Naive thymus-derived CD4-positive, alpha-beta T cell (primary cell): Measurements from ENCODE around the gene RLF. TPM values are rescaled to one million over a fixed set of nuclear protein-coding genes. Genes with fewer than 3 reads are reported as not detected.
"Not testable (repeated sequence)": the region's sequence is repeated elsewhere in the genome, so short reads cannot be mapped to it uniquely, and the experiment has no call there.

ENCODE experiments used
- ATAC-seq: fragments of 150-1000 bp; cut with Tn5 transposase; 2 replicates; pipeline ENCODE4 v1.10.0; 2021; ENCODE audit warnings: mild to moderate bottlenecking, moderate library complexity
- CTCF ChIA-PET: fragments of 350-600 bp; sonication (Branson Sonifier 250); formaldehyde crosslinking; loops from one replicate; lab custom pipeline; 2021; ENCODE audit warnings: antibody characterized with exemption; lab: Charles Lee
- POLR2A ChIA-PET: fragments of 350-600 bp; sonication (Branson Sonifier 250); formaldehyde crosslinking; loops from one replicate; lab custom pipeline; 2021; ENCODE audit warnings: antibody characterized with exemption, inconsistent platforms; lab: Charles Lee
- DNase-seq, 9 donors: peaks; one replicate each; pipeline versions ENCODE4 v3.0.0 to v3.0.0-alpha.2; 2020 to 2022; ENCODE audit warnings: mixed read lengths in 1 of 9
- H3K27ac ChIP-seq: one replicate; pipeline ENCODE4 v1.7.0; 2013; ENCODE audit warnings: mild to moderate bottlenecking, low read depth, low read length, moderate library complexity
- H3K27me3 ChIP-seq, 2 donors: one replicate each; pipeline ENCODE4 v1.7.0; 2013; ENCODE audit warnings: low read length in 2 of 2, mild to moderate bottlenecking in 2 of 2, moderate library complexity in 2 of 2; ENCODE audit not compliant: control insufficient read depth in 2 of 2, insufficient read depth in 2 of 2
- H3K36me3 ChIP-seq, 3 experiments: 1 replicate in 2 of 3; 2 replicates in 1 of 3; pipeline ENCODE4 v1.7.0; 2013; ENCODE audit warnings: low read length in 3 of 3, mild to moderate bottlenecking in 3 of 3, moderate library complexity in 1 of 3; ENCODE audit not compliant: insufficient read depth in 3 of 3, control insufficient read depth in 2 of 3
- H3K4me1 ChIP-seq, 2 donors: one replicate each; pipeline ENCODE4 v1.7.0; 2013; ENCODE audit warnings: low read length in 2 of 2, mild to moderate bottlenecking in 2 of 2, moderate library complexity in 1 of 2; ENCODE audit not compliant: control insufficient read depth in 2 of 2, insufficient read depth in 2 of 2
- H3K4me3 ChIP-seq: 2 replicates; pipeline ENCODE4 v1.7.0; 2013; ENCODE audit warnings: mild to moderate bottlenecking, low read length
- H3K9me3 ChIP-seq, 3 experiments: 1 replicate in 2 of 3; 2 replicates in 1 of 3; pipeline ENCODE4 v1.7.0; 2013; ENCODE audit warnings: low read length in 3 of 3; ENCODE audit not compliant: control insufficient read depth in 2 of 3
- H3K27ac Mint-ChIP-seq, 9 donors: one replicate each; pipeline ENCODE4 v1.8.0; 2020 to 2022; ENCODE audit warnings: mixed read lengths in 9 of 9, mild to moderate bottlenecking in 8 of 9, moderate library complexity in 5 of 9, inconsistent platforms in 2 of 9
- H3K27me3 Mint-ChIP-seq, 5 donors: one replicate each; pipeline ENCODE4 v1.8.0; 2021 to 2022; ENCODE audit warnings: mixed read lengths in 5 of 5, mild to moderate bottlenecking in 1 of 5
- H3K36me3 Mint-ChIP-seq, 5 donors: one replicate each; pipeline ENCODE4 v1.8.0; 2020 to 2022; ENCODE audit warnings: mixed read lengths in 5 of 5, mild to moderate bottlenecking in 3 of 5, inconsistent platforms in 1 of 5
- H3K4me1 Mint-ChIP-seq, 7 donors: one replicate each; pipeline ENCODE4 v1.8.0; 2020 to 2022; ENCODE audit warnings: mixed read lengths in 7 of 7, mild to moderate bottlenecking in 3 of 7, inconsistent platforms in 1 of 7
- H3K4me3 Mint-ChIP-seq, 10 donors: one replicate each; pipeline ENCODE4 v1.8.0; 2020 to 2022; ENCODE audit warnings: mild to moderate bottlenecking in 10 of 10, mixed read lengths in 10 of 10, moderate library complexity in 6 of 10, inconsistent platforms in 2 of 10
- H3K9me3 Mint-ChIP-seq, 11 donors: one replicate each; pipeline ENCODE4 v1.8.0; 2020 to 2022; ENCODE audit warnings: mixed read lengths in 11 of 11, mild to moderate bottlenecking in 4 of 11, inconsistent platforms in 1 of 11, moderate library complexity in 1 of 11
- intact Hi-C, 2 donors: fragments of 100-400 bp; cut with micrococcal nuclease; formaldehyde crosslinking; loops; one replicate each; pipeline ENCODE4 v1.15.1; 2023
- polyA plus RNA-seq, 2 donors: library from polyadenylated mRNA; unstranded; fragments of 300-500 nt; fragmentation: Illumina TruSeq; gene quantifications; one replicate each; pipeline ENCODE4 v1.2.3, GENCODE V29; 2021
- total RNA-seq, 6 experiments: library from RNA in 5 of 6; stranded (reverse) in 5 of 6; gene quantifications; 1 replicate in 5 of 6; 2 replicates in 1 of 6; pipeline ENCODE4 v1.2.3 and lab custom pipeline; 2021 to 2026

RLF gene
- total and polyA plus RNA-seq, 7 experiments from 2014 or later = 9.9 to 28.6 (median 21.3) TPM

- POLR2A ChIA-PET = no interaction called here
- H3K4me3 Mint-ChIP-seq = peak overlapping the region in 2 of 10 donors; percentile 7 to 33
- H3K27ac Mint-ChIP-seq = peak overlapping the region in 4 of 9 donors; percentile 1 to 64 (median 36)
- CTCF ChIA-PET = no interaction called here
- H3K36me3 ChIP-seq = peaks cover 4 to 11% (median 5%) of the 10 kb centered on the region in 3 experiments
- peaks cover 9 to 12% of the 10 kb centered on the region in 2 donors for H3K4me1 ChIP-seq
- intact Hi-C loops = no loop called here
- H3K27me3 Mint-ChIP-seq = no peaks in the 10 kb centered on the region
- H3K9me3 ChIP-seq = no peaks in the 10 kb centered on the region
- H3K9me3 Mint-ChIP-seq = peaks cover 0 to 1% (median 0%) of the 10 kb centered on the region in 11 donors
- peak; percentile 75 for ATAC-seq
- H3K27ac ChIP-seq = no peak overlapping the region
- H3K36me3 Mint-ChIP-seq = peaks cover 4 to 19% (median 9%) of the 10 kb centered on the region in 5 donors
- DNase-seq = peak in 1 of 9 donors; percentile 53
- no peaks in the 10 kb centered on the region for H3K27me3 ChIP-seq
- peaks cover 28 to 66% (median 60%) of the 10 kb centered on the region in 7 donors for H3K4me1 Mint-ChIP-seq
- H3K4me3 ChIP-seq = no peak overlapping the region
These were observed 25.0 kb downstream of the RLF start for GRCh38 chr1:40185951-40186864.

- Histone ChIP-seq H3K27ac (no peak overlapping the region), H3K9me3 (no peaks in the 10 kb centered on the region), H3K27me3 (no peaks in the 10 kb centered on the region), H3K4me1 (peaks cover 7 to 9% of the 10 kb centered on the region in 2 donors), H3K4me3 (no peak overlapping the region), H3K36me3 (peaks cover 5 to 19% (median 13%) of the 10 kb centered on the region in 3 experiments)
- DNase-seq = no peak
- intact Hi-C loops = no loop called here
- ATAC-seq = no peak
- peaks cover 4 to 23% (median 9%) of the 10 kb centered on the region in 5 donors for H3K36me3 Mint-ChIP-seq
- peak overlapping the region in 1 of 9 donors; percentile 66 for H3K27ac Mint-ChIP-seq
- ChIA-PET CTCF (no interaction called here), POLR2A (interaction anchor here (0.7 kb wide), 1 partner anchor 14 kb away, joined by 6 read pairs; no protein-coding TSS in a partner anchor)
- H3K4me1 Mint-ChIP-seq = peaks cover 26 to 62% (median 54%) of the 10 kb centered on the region in 7 donors
- peaks cover 0 to 1% (median 0%) of the 10 kb centered on the region in 11 donors for H3K9me3 Mint-ChIP-seq
- H3K27me3 Mint-ChIP-seq = no peaks in the 10 kb centered on the region
- H3K4me3 Mint-ChIP-seq = no peak overlapping the region
These were observed 26.2 kb downstream of the RLF start for GRCh38 chr1:40187399-40187798.

GRCh38 chr1:40194639-40195038 is 33.5 kb downstream of the RLF start:
- CTCF ChIA-PET, H3K4me3 Mint-ChIP-seq, H3K4me3 ChIP-seq, H3K9me3 ChIP-seq, intact Hi-C loops, H3K27ac ChIP-seq, H3K27me3 Mint-ChIP-seq, H3K27me3 ChIP-seq, H3K4me1 ChIP-seq, H3K9me3 Mint-ChIP-seq, ATAC-seq, POLR2A ChIA-PET, DNase-seq, H3K27ac Mint-ChIP-seq: not testable (repeated sequence)
- peaks cover 10 to 34% (median 15%) of the 10 kb centered on the region in 3 experiments for H3K36me3 ChIP-seq
- Mint-ChIP-seq H3K4me1 (peaks cover 5 to 19% (median 11%) of the 10 kb centered on the region in 7 donors), H3K36me3 (peaks cover 4 to 27% (median 19%) of the 10 kb centered on the region in 5 donors)

- no peaks in the 10 kb centered on the region for H3K9me3 Mint-ChIP-seq
- no peak overlapping the region for H3K4me3 Mint-ChIP-seq
- Histone ChIP-seq H3K27ac (no peak overlapping the region), H3K4me3 (no peak overlapping the region), H3K27me3 (no peaks in the 10 kb centered on the region), H3K9me3 (no peaks in the 10 kb centered on the region), H3K4me1 (no peaks in the 10 kb centered on the region), H3K36me3 (peaks cover 7 to 27% (median 10%) of the 10 kb centered on the region in 3 experiments)
- POLR2A ChIA-PET = no interaction called here
- DNase-seq (peak in 1 of 9 donors; percentile 8), ATAC-seq (peak; percentile 37)
- peak overlapping the region in 2 of 9 donors; percentile 20 to 42 for H3K27ac Mint-ChIP-seq
- no peaks in the 10 kb centered on the region for H3K27me3 Mint-ChIP-seq
- intact Hi-C loops = no loop called here
- H3K4me1 Mint-ChIP-seq = peaks cover 0 to 13% (median 7%) of the 10 kb centered on the region in 7 donors
- CTCF ChIA-PET = interaction anchor here (0.6 to 1.2 kb wide), 5 partner anchors 42 to 324 kb away, joined by 3 to 8 read pairs (median 3); no protein-coding TSS in a partner anchor
- H3K36me3 Mint-ChIP-seq = peaks cover 0 to 23% (median 19%) of the 10 kb centered on the region in 5 donors
These were observed 36.5 kb downstream of the RLF start for GRCh38 chr1:40197656-40198055.

GRCh38 chr1:40199126-40199525 is 37.9 kb downstream of the RLF start:
- H3K4me1 Mint-ChIP-seq = peaks cover 0 to 16% (median 4%) of the 10 kb centered on the region in 7 donors
- H3K9me3 ChIP-seq = no peaks in the 10 kb centered on the region
- ChIA-PET POLR2A (no interaction called here), CTCF (no interaction called here)
- no peak overlapping the region for H3K27ac Mint-ChIP-seq
- H3K4me1 ChIP-seq = no peaks in the 10 kb centered on the region
- H3K36me3 Mint-ChIP-seq = peaks cover 0 to 24% (median 21%) of the 10 kb centered on the region in 5 donors
- H3K4me3 ChIP-seq = no peak overlapping the region
- H3K36me3 ChIP-seq = peaks cover 7 to 27% (median 10%) of the 10 kb centered on the region in 3 experiments
- H3K27ac ChIP-seq = no peak overlapping the region
- no peaks in the 10 kb centered on the region for H3K27me3 Mint-ChIP-seq
- no peaks in the 10 kb centered on the region for H3K9me3 Mint-ChIP-seq
- no peak overlapping the region for H3K4me3 Mint-ChIP-seq
- DNase-seq (no peak), ATAC-seq (no peak)
- no peaks in the 10 kb centered on the region for H3K27me3 ChIP-seq
- intact Hi-C loops = no loop called here

- ChIA-PET CTCF (interaction anchor here (0.7 kb wide), 3 partner anchors 21 to 453 kb away, joined by 3 read pairs; no protein-coding TSS in a partner anchor), POLR2A (no interaction called here)
- ATAC-seq (no peak), DNase-seq (no peak)
- Histone ChIP-seq H3K4me3 (no peak overlapping the region), H3K9me3 (no peaks in the 10 kb centered on the region), H3K36me3 (peaks cover 0 to 31% (median 4%) of the 10 kb centered on the region in 3 experiments), H3K27me3 (no peaks in the 10 kb centered on the region), H3K4me1 (no peaks in the 10 kb centered on the region), H3K27ac (no peak overlapping the region)
- H3K36me3 Mint-ChIP-seq = peaks cover 9 to 36% (median 29%) of the 10 kb centered on the region in 5 donors
- H3K27me3 Mint-ChIP-seq = no peaks in the 10 kb centered on the region
- intact Hi-C loops = no loop called here
- no peak overlapping the region for H3K4me3 Mint-ChIP-seq
- no peaks in the 10 kb centered on the region for H3K9me3 Mint-ChIP-seq
- peak overlapping the region in 1 of 9 donors; percentile 54 for H3K27ac Mint-ChIP-seq
- H3K4me1 Mint-ChIP-seq = peaks cover 4 to 30% (median 12%) of the 10 kb centered on the region in 7 donors
These were observed 43.7 kb downstream of the RLF start for GRCh38 chr1:40204856-40205255.
